HEK293T (cell line): Measurements from ENCODE around the gene RFX4.

Source experiments
- ARNT ChIP-seq: fragments of 450-650 bp; IDR thresholded peaks from 2 replicates; pipeline ENCODE4 v1.6.1; 2017; ENCODE audit warnings: mild to moderate bottlenecking
- BHLHE40 ChIP-seq: fragments of 450-650 bp; IDR thresholded peaks from 2 replicates; pipeline ENCODE4 v1.6.1; 2016; ENCODE audit warnings: mild to moderate bottlenecking, moderate library complexity, borderline replicate concordance
- ELF4 ChIP-seq: fragments of 450-650 bp; IDR thresholded peaks from 2 replicates; pipeline ENCODE4 v1.6.1; 2017; ENCODE audit warnings: antibody characterized with exemption
- FOXA1 ChIP-seq: fragments of 450-650 bp; IDR thresholded peaks from 2 replicates; pipeline ENCODE4 v1.6.1; 2016; ENCODE audit warnings: mild to moderate bottlenecking
- FOXK2 ChIP-seq: fragments of 450-650 bp; IDR thresholded peaks from 2 replicates; pipeline ENCODE4 v1.6.1; 2016; ENCODE audit warnings: mild to moderate bottlenecking
- FOXM1 ChIP-seq: fragments of 450-650 bp; IDR thresholded peaks from 2 replicates; pipeline ENCODE4 v1.6.1; 2017; ENCODE audit warnings: mild to moderate bottlenecking, borderline replicate concordance
- L3MBTL2 ChIP-seq: fragments of 450-650 bp; conservative IDR thresholded peaks from 2 replicates; pipeline ENCODE4 v1.6.1; 2016; ENCODE audit warnings: mild to moderate bottlenecking
- SP1 ChIP-seq: fragments of 450-650 bp; IDR thresholded peaks from 2 replicates; pipeline ENCODE4 v1.6.1; 2017
- TARDBP ChIP-seq: fragments of 450-650 bp; IDR thresholded peaks from 2 replicates; pipeline ENCODE4 v1.6.1; 2016

- TF ChIP-seq FOXK2: no peak
- no peak for TF ChIP-seq ELF4
- TF ChIP-seq FOXM1: no peak
- TF ChIP-seq SP1: no peak
- no peak for TF ChIP-seq ARNT
- no peak for TF ChIP-seq BHLHE40
- TF ChIP-seq TARDBP: no peak
- no peak for TF ChIP-seq L3MBTL2
- TF ChIP-seq FOXA1: no peak
Measured at GRCh38 chr12:106739815-106740530, 157.2 kb downstream of the RFX4 start.
